Smooth muscle cell (in vitro differentiated cells): ENCODE results near the gene TUBGCP3. TPM values are rescaled to one million over a fixed set of nuclear protein-coding genes. Genes with fewer than 3 reads are reported as not detected.

ENCODE experiments used
- DNase-seq: peaks from one replicate; lab custom pipeline; 2025; ENCODE audit not compliant: unreplicated experiment; lab: John Stamatoyannopoulos, UW
- H2AFZ ChIP-seq: fragments of 200-600 bp; sonication (generic); 2 replicates; pipeline ENCODE4 v1.6.0; 2016; ENCODE audit warnings: antibody characterized with exemption, low read depth, mild to moderate bottlenecking
- H3F3A ChIP-seq: fragments of 200-600 bp; sonication (generic); 2 replicates; pipeline ENCODE4 v1.6.0; 2017; ENCODE audit warnings: antibody characterized with exemption, low read depth
- H3K27ac ChIP-seq: fragments of 200-600 bp; sonication (generic); 2 replicates; pipeline ENCODE4 v1.5.1; 2016; ENCODE audit warnings: low read depth, mild to moderate bottlenecking
- H3K27me3 ChIP-seq: fragments of 200-600 bp; sonication (generic); 2 replicates; pipeline ENCODE4 v1.6.1; 2016; ENCODE audit warnings: low read depth, mild to moderate bottlenecking
- H3K36me3 ChIP-seq: fragments of 200-600 bp; sonication (generic); 2 replicates; pipeline ENCODE4 v1.5.1; 2016; ENCODE audit warnings: low read depth
- H3K4me1 ChIP-seq: fragments of 200-600 bp; sonication (generic); 2 replicates; pipeline ENCODE4 v1.5.1; 2016; ENCODE audit warnings: low read depth
- H3K4me2 ChIP-seq: fragments of 200-600 bp; sonication (generic); 2 replicates; pipeline ENCODE4 v1.6.0; 2016; ENCODE audit warnings: mild to moderate bottlenecking
- H3K4me3 ChIP-seq: fragments of 200-600 bp; sonication (generic); 2 replicates; pipeline ENCODE4 v1.5.1; 2016; ENCODE audit warnings: mild to moderate bottlenecking
- H3K79me2 ChIP-seq: fragments of 200-600 bp; sonication (generic); 2 replicates; pipeline ENCODE4 v1.6.0; 2016; ENCODE audit warnings: low read depth, mild to moderate bottlenecking
- H3K9ac ChIP-seq: fragments of 200-600 bp; sonication (generic); 2 replicates; pipeline ENCODE4 v1.6.0; 2016; ENCODE audit warnings: low read depth
- H3K9me3 ChIP-seq: fragments of 200-600 bp; sonication (generic); replicated peaks from 2 replicates; pipeline ENCODE4 v1.5.1; 2016; ENCODE audit warnings: low read depth
- H4K20me1 ChIP-seq: fragments of 200-600 bp; sonication (generic); 2 replicates; pipeline ENCODE4 v1.6.0; 2016; ENCODE audit warnings: low read depth
- CTCF ChIP-seq: fragments of 200-600 bp; sonication (generic); IDR thresholded peaks from 2 replicates; pipeline ENCODE4 v1.5.1; 2017; ENCODE audit warnings: borderline replicate concordance, mild to moderate bottlenecking, antibody characterized with exemption; ENCODE audit not compliant: insufficient read depth, poor library complexity, severe bottlenecking
- WGBS: methylation state at CpG from one replicate; pipeline ENCODE4 v1.1.7; 2016; ENCODE audit warnings: low lambda C conversion rate; 5-methylcytosine and 5-hydroxymethylcytosine counted together
- polyA plus RNA-seq: library from polyadenylated mRNA; unstranded; fragments of >200 nt; fragmentation: Nextera tagmentation; extraction: Ambion mirVana; gene quantifications from 2 replicates; pipeline ENCODE4 v1.2.1, GENCODE V29; 2016
- total RNA-seq: library from RNA; depleted of rRNA; stranded (reverse); fragments of >200 nt; gene quantifications from 2 replicates; pipeline ENCODE4 v1.2.3, GENCODE V29; 2014

TUBGCP3 gene
- total and polyA plus RNA-seq, 2 experiments from 2014 or later, result 9.4 to 12.4 TPM

- H3K9ac ChIP-seq, result no peak overlapping the region
- 88% methylated on average over 30 of the region's 30 CpGs for WGBS
- H3F3A ChIP-seq, result no peaks in the 10 kb centered on the region
- no peak overlapping the region for H3K27ac ChIP-seq
- no peaks in the 10 kb centered on the region for H4K20me1 ChIP-seq
- no peaks in the 10 kb centered on the region for H3K79me2 ChIP-seq
- H3K27me3 ChIP-seq, result no peaks in the 10 kb centered on the region
- no peak for TF ChIP-seq CTCF
- no peak overlapping the region for H2AFZ ChIP-seq
- no peak overlapping the region for H3K4me2 ChIP-seq
- H3K36me3 ChIP-seq, result no peaks in the 10 kb centered on the region
- no peaks in the 10 kb centered on the region for H3K9me3 ChIP-seq
- H3K4me1 ChIP-seq, result no peaks in the 10 kb centered on the region
- H3K4me3 ChIP-seq, result no peak overlapping the region
- no peak for DNase-seq
Observed at GRCh38 chr13:112453874-112454647, 133.9 kb downstream of the TUBGCP3 start.

- Histone ChIP-seq H3K4me1 (no peaks in the 10 kb centered on the region), H3K27me3 (no peaks in the 10 kb centered on the region), H3K4me3 (no peak overlapping the region), H3K27ac (no peak overlapping the region), H3K79me2 (no peaks in the 10 kb centered on the region), H3K9me3 (no peaks in the 10 kb centered on the region), H2AFZ (no peak overlapping the region), H3F3A (no peaks in the 10 kb centered on the region), H3K9ac (no peak overlapping the region), H4K20me1 (no peaks in the 10 kb centered on the region), H3K36me3 (no peaks in the 10 kb centered on the region), H3K4me2 (no peak overlapping the region)
- 88% methylated on average over 31 of the region's 32 CpGs for WGBS
- no peak for TF ChIP-seq CTCF
- DNase-seq, result no peak
Observed at GRCh38 chr13:112453207-112453829, 134.6 kb downstream of the TUBGCP3 start.

GRCh38 chr13:112452380-112453206 lies 135.4 kb downstream of the TUBGCP3 start:
- no peak overlapping the region for H3K9ac ChIP-seq
- H4K20me1 ChIP-seq, result no peaks in the 10 kb centered on the region
- no peaks in the 10 kb centered on the region for H3K27me3 ChIP-seq
- no peak for TF ChIP-seq CTCF
- no peaks in the 10 kb centered on the region for H3K79me2 ChIP-seq
- H3K4me1 ChIP-seq, result no peaks in the 10 kb centered on the region
- no peak overlapping the region for H3K27ac ChIP-seq
- H3K4me2 ChIP-seq, result no peak overlapping the region
- H2AFZ ChIP-seq, result no peak overlapping the region
- no peak overlapping the region for H3K4me3 ChIP-seq
- H3K36me3 ChIP-seq, result no peaks in the 10 kb centered on the region
- DNase-seq, result no peak
- 84% methylated on average over 34 of the region's 36 CpGs for WGBS
- H3K9me3 ChIP-seq, result no peaks in the 10 kb centered on the region
- no peaks in the 10 kb centered on the region for H3F3A ChIP-seq
